Stimulated activated CD8-positive, alpha-beta memory T cell treated with anti-CD3 and anti-CD28 coated beads, Interleukin-4, amount 100 ng/mL, for 24 hours (primary cell): ENCODE measurements around the gene TENT4A.

Source experiments
- DNase-seq: peaks from one replicate; pipeline ENCODE4 v3.0.0-alpha.2; 2020; ENCODE audit warnings: low read depth

The TENT4A gene

DNA sequence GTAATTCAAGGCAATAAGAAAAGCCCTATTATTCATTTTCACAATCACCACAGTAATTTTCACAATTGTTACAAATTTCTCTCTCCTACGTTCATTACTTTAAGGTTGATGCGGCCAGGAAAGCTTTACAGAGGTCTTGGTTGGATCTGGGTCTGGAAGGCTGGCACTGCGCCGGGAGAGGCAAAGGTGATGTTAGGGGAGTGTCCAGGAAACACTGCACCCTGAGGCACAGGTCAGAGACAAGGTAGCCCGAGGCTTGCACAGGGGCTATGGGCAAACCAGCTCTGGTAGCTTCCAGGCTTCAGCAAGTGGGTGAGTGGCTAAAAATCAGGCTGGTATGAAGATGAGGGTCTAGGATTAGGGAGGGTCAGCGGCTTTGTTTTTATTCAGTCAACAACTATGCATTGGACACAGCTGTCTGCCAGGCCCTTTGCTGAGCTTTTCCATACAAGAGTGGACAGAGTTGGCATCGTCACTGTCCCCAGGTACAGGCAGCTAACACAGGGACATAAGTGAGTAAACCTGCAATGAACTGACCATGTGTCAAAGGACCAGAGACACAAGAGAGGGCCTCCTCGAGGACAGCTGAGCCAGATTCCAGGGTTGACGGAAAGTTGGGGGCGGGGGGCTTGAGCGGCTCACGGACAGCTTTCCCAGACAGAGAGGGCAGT lies 12.4 kb upstream of the TENT4A start:
- no peak for DNase-seq

- DNase-seq: no peak
These were observed 11.7 kb upstream of the TENT4A start for GRCh38 chr5:6701491-6701890.

DNA sequence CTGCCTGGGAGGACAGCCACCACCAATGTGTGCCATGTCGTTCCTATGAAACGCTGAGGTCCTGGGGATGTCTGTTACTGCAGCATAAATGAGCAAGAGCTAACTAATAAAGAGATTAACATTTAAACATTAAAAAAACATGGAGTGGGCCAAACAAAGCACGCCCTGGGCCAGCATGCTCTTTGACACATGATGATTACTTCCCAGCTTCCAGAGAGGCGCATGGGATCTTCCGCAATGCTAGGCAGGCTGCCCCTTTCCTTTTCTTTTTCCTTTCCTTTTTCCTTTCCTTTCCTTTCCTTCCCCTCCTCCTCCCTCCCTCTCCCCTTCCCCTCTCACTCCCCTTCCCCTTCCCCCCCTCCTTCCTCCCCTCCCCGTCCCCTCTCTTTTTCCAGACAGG lies 10.6 kb upstream of the TENT4A start:
- DNase-seq: no peak

- DNase-seq: no peak
These were observed 9.4 kb upstream of the TENT4A start for GRCh38 chr5:6703806-6704205.

GRCh38 chr5:6704361-6704851 lies 8.8 kb upstream of the TENT4A start:
- DNase-seq: no peak

DNA sequence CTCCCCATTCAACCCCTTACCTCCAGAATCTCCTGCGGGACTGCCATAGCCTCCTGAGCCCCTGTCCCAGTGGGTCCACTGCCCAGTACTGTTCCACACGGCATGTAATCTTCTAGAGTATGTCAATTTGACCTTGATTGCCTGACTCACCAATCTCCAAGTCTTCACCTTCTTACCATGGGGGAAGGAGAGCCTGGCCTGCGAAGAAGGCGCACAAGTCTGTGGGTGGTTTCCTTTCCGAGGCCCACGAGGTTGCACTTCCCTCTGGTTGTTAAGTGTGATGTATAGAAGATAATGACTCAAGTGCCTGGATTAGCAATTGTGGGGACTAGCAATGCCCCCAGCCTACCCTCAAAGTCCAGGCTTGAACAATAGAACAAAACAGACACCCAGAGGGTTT lies 8.1 kb upstream of the TENT4A start:
- DNase-seq: no peak

DNA sequence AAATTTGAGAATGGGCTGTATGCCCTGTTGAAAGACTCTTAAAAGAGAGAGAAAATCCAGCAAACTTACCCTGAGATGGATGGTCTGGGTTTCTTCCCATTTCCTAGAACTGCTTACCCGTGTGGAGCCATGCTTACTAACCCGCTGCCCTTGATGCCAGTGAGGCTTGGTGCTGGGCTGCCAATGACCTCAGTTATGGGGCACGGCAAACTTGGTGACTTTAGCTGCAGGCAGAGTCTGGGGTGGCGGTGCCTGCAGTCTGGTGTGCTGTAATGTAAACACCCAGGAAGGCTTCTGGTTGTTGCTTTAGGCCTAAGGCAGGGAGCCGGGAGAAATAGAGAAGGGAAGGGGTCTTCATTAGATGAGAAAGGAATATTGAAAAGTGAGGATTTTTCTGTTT lies 7.3 kb upstream of the TENT4A start:
- no peak for DNase-seq

DNA sequence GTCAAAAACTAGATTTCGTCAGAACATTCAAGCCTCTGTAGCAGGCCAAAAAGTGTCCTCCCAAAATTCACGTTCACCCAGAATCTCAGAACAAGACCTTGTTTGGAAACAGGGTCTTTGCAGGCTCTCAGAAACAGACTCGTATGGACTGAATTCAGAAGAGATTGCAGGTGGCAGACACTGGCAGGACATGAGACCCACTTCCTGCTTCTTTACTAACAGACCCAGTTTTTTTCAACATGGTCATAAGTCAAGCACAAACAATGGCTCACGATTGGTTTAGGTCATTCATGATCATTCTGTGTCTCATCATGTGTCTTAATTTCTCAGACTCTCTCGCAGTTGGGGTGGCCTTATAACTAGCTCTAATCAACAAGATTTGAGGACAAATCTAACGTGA lies 5.4 kb upstream of the TENT4A start:
- no peak for DNase-seq

DNA sequence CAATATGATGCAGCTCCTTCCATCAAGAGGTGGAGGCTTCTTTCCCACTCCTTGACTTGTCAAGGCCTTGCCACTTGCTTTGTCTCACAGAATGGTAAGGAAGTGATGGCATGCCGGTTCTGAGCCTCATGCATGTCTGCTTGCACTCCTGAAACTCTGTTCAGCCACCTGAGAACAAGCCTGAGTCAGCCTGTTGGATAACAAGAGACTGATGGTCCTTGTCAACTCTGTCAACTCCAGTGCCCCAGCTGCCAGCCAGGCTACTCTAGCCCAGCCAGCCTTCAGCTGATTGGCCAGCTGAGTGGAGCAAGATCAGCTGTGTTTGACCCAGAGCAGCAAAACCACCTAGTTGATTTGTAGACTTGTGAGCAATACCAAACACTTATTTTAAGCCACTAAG lies 4.4 kb upstream of the TENT4A start:
- DNase-seq: no peak

DNA sequence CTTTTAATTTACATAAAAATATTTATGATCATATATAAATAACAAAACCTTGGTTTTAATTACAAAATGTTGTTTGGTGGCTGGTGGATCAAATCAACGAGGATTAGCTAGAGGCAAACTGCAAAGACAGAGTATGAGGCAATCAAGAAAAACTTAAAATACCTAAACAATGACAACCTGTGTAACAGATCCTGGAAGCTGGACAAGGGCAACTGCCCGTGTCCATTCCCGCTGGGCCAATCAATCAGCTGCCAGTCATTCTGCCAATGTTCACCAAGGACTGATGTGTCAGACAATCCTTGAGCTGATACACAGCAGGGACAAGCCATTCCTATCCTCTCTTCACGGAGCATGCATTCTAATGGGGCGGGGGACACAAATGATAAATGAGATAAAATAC lies 3.2 kb upstream of the TENT4A start:
- DNase-seq: no peak

DNA sequence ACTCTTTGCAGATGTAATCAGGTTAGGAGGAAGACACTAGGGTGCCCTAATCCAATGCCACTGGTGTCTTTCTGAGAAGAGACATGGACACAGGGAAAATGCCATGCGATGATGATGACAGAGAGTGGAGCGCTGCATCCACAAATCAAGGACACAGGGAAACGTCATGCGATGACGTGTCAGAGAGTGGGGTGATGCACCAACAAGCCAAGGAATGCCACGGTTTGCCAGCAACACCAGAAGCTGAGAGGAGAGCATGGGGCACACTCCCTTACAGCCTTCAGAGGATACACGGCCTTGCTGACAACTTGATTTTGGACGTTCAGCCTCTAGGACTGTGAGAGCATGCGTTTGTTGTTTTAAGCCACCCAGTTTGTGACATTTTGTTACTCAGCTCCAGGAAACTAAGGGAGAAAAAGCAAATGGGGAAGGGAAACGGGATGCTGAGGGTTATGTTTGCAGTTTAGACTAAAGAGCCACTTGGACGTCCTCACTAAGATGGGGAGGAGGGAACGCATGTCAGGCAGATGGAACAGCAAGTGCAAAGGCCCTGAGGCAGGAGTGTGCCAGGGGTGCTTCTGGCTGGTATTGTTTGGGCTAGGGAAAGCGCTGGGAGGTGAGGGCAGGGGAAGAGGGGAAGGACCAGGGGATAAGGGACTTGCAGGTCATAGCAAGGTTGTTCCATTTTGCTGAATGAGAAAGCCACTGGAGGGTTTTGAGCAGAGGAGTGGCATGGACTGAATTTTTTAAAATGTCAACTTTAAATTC lies 2.5 kb upstream of the TENT4A start:
- DNase-seq: no peak

GRCh38 chr5:6711409-6712141 lies 1.7 kb upstream of the TENT4A start:
- DNase-seq: no peak

DNA sequence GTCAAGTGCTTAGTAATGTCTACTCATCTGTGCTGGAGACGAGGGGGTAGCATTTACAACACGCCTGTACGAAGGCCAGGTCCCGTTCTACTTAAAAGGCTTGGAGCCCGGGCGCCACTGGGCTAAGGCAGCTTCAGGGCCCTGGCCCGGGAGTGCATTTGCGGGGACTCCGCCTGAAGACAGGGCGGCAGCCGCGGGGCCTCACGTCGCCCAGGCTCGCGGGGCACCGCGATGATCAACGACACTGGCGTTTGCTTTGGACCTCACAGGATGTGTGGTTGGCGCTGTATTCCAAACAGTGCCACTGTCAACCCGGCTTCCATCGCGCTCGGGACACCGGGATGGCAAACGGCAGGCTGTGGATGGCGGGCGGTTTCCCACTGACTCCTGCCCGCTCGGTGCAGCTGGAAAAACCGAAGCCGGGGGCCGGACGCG lies 1.1 kb upstream of the TENT4A start:
- DNase-seq: peak; percentile 40

GRCh38 chr5:6712577-6713273 lies 507 bp upstream of the TENT4A start:
- DNase-seq: peak; percentile 96

GRCh38 chr5:6714226-6715041 lies 1.2 kb downstream of the TENT4A start:
- DNase-seq: no peak

- DNase-seq: no peak
These were observed 2.0 kb downstream of the TENT4A start for GRCh38 chr5:6715271-6715670.

DNA sequence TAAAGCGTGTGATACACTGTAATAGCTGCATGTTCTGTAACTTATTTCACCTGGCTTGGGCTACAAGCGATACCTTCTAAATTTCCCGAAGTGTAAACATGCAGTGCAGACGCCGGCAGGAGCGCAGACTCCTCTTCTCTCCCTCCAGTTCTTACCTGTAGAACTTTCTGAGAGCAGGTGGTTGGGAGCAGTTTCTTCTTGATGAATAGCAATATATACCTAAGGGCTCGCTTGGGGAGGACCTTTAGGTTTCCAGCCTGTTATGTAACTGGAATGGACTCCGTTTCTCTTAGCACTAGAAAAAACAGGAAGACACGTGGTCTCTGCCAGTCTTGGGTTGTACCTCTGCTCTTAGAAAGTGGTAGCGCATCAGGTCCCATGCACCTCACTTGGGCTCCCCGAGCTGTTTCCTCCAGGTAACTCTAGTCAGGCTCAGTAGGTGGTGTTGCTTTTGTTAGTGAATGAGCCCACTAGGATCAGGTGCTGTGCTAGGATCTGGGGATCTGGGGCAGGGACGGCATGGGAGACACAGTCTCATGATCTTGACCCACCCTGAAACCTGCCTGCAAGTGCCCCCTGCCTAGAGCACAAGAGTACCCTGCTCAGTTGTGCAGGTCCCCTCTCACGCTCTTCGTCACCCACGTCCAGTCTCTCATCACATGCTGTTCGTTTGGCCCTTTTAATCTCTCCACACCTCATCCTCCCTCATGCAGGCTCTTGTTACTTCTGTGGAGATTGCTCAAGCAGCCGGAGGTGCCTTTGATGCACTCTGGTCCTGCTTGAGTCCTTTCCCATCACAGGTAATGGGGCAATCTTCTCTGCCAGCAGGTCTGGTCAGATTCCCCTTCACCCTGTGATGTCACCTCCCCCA lies 2.8 kb downstream of the TENT4A start:
- no peak for DNase-seq

- DNase-seq: no peak
These were observed 3.5 kb downstream of the TENT4A start for GRCh38 chr5:6716629-6717149.

DNA sequence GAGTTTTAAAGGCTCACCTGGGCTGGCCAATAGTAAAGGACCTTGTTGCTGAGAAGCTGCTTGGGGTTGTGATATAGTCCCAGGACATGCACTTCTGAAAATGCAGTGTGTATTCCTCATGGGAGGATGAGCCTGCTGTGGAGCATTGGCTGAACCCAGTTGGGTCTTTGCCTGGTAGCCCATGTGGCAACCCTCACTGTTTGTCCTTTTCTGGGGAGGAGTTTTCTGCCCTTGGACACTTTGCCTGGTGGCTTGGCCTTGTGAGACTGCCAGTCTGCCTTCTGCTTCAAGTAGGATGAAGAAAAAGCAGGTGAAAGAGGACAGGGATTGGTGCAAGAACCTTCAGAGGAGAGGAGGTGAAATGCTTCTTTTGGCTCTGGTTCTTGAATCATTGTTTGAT lies 4.0 kb downstream of the TENT4A start:
- DNase-seq: no peak

GRCh38 chr5:6717687-6718086 lies 4.5 kb downstream of the TENT4A start:
- DNase-seq: no peak
